Ishikawa (cell line): ENCODE data around the gene EYA4.

Experiments
- CEBPB ChIP-seq: IDR thresholded peaks from 2 replicates; pipeline ENCODE4 v1.6.1; 2012
- EP300 ChIP-seq: IDR thresholded peaks from 2 replicates; pipeline ENCODE4 v1.6.1; 2012; ENCODE audit warnings: borderline replicate concordance
- ZBTB7A ChIP-seq: IDR thresholded peaks from 2 replicates; pipeline ENCODE4 v1.6.1; 2012; ENCODE audit warnings: low read depth

- no peak for TF ChIP-seq CEBPB
- no peak for TF ChIP-seq ZBTB7A
- no peak for TF ChIP-seq EP300
These were observed 110.9 kb downstream of the EYA4 start for GRCh38 chr6:133352046-133352445.
